HG03066 (cell line): ENCODE results near the gene PPP2R3B.
"Not testable (repeated sequence)": the region's sequence is repeated elsewhere in the genome, so short reads cannot be mapped to it uniquely, and the experiment has no call there.

Experiments used
- ATAC-seq: cut with Tn5 transposase; IDR thresholded peaks from one replicate; pipeline ENCODE4 v1.9.1; 2021; ENCODE audit warnings: low read depth; ENCODE audit not compliant: unreplicated experiment

Gene PPP2R3B

GRCh38 chrX:386768-387575 is at the start of gene PPP2R3B:
PPP2R3B (minus strand) TSS chrX:386907; CDS start chrX:386691, 216 bp downstream.
- ATAC-seq, result peak; percentile 94

GRCh38 chrX:435536-436122 is 48.9 kb upstream of the PPP2R3B start:
- ATAC-seq, result no peak

GRCh38 chrX:434946-435345 is 48.2 kb upstream of the PPP2R3B start:
- no peak for ATAC-seq

- ATAC-seq, result no peak
Measured at GRCh38 chrX:433771-434170, 47.1 kb upstream of the PPP2R3B start.

GRCh38 chrX:432666-433065 is 46.0 kb upstream of the PPP2R3B start:
- ATAC-seq, result not testable (repeated sequence)

- ATAC-seq, result no peak
Measured at GRCh38 chrX:431492-432111, 44.9 kb upstream of the PPP2R3B start.

- no peak for ATAC-seq
Measured at GRCh38 chrX:431056-431455, 44.3 kb upstream of the PPP2R3B start.

- no peak for ATAC-seq
Measured at GRCh38 chrX:429266-429825, 42.6 kb upstream of the PPP2R3B start.

- no peak for ATAC-seq
Measured at GRCh38 chrX:427812-428725, 41.4 kb upstream of the PPP2R3B start.

- no peak for ATAC-seq
Measured at GRCh38 chrX:426881-427280, 40.2 kb upstream of the PPP2R3B start.

GRCh38 chrX:425056-425455 is 38.3 kb upstream of the PPP2R3B start:
- no peak for ATAC-seq

- ATAC-seq, result no peak
Measured at GRCh38 chrX:421646-422391, 35.1 kb upstream of the PPP2R3B start.

GRCh38 chrX:420496-421223 is 34.0 kb upstream of the PPP2R3B start:
- no peak for ATAC-seq

- ATAC-seq, result no peak
Measured at GRCh38 chrX:418927-419729, 32.4 kb upstream of the PPP2R3B start.

- not testable (repeated sequence) for ATAC-seq
Measured at GRCh38 chrX:415498-415897, 28.8 kb upstream of the PPP2R3B start.

- ATAC-seq, result no peak
Measured at GRCh38 chrX:413322-414201, 26.9 kb upstream of the PPP2R3B start.

GRCh38 chrX:410296-410695 is 23.6 kb upstream of the PPP2R3B start:
- no peak for ATAC-seq
